OCI-LY1 (cell line): Measurements from ENCODE around the gene ZNF155.

Experiments
- H2AFZ ChIP-seq: fragments of 200-600 bp; sonication (generic), shearing (Covaris generic); 2 replicates; pipeline ENCODE4 v1.6.0; 2014; ENCODE audit warnings: antibody characterized with exemption, mild to moderate bottlenecking, low read length
- H3F3A ChIP-seq: fragments of 200-600 bp; sonication (generic), shearing (Covaris generic); 2 replicates; pipeline ENCODE4 v1.6.0; 2014; ENCODE audit warnings: mild to moderate bottlenecking, antibody characterized with exemption, low read length, moderate library complexity; ENCODE audit not compliant: insufficient read depth
- H3K27ac ChIP-seq: fragments of 200-600 bp; sonication (generic); 2 replicates; pipeline ENCODE4 v1.5.1; 2014; ENCODE audit warnings: low read length, mixed run types, mild to moderate bottlenecking, low read depth; ENCODE audit not compliant: poor library complexity, severe bottlenecking
- H3K27me3 ChIP-seq: fragments of 200-600 bp; sonication (generic); 2 replicates; pipeline ENCODE4 v1.6.0; 2014; ENCODE audit warnings: antibody characterized with exemption, mild to moderate bottlenecking, low read length, moderate library complexity; ENCODE audit not compliant: insufficient read depth
- H3K36me3 ChIP-seq: fragments of 200-600 bp; sonication (generic); 2 replicates; pipeline ENCODE4 v1.6.1; 2014; ENCODE audit warnings: mild to moderate bottlenecking, antibody characterized with exemption, low read length, moderate library complexity, mixed read lengths; ENCODE audit not compliant: insufficient read depth
- H3K4me1 ChIP-seq: fragments of 200-600 bp; sonication (generic); 2 replicates; pipeline ENCODE4 v1.5.1; 2014; ENCODE audit warnings: mild to moderate bottlenecking, low read length, moderate library complexity; ENCODE audit not compliant: insufficient read depth, severe bottlenecking
- H3K4me2 ChIP-seq: fragments of 200-600 bp; sonication (generic), shearing (Covaris generic); 2 replicates; pipeline ENCODE4 v1.6.1; 2014; ENCODE audit warnings: low read length
- H3K4me3 ChIP-seq: fragments of 200-600 bp; sonication (generic); 2 replicates; pipeline ENCODE4 v1.5.1; 2014; ENCODE audit warnings: low read length, low read depth, mild to moderate bottlenecking, mixed read lengths; ENCODE audit not compliant: poor library complexity, severe bottlenecking
- H3K79me2 ChIP-seq: fragments of 200-600 bp; shearing (Covaris generic); 2 replicates; pipeline ENCODE4 v1.6.1; 2016; ENCODE audit warnings: mixed run types, low read length, mixed read lengths; ENCODE audit not compliant: insufficient read depth
- H3K9ac ChIP-seq: fragments of 200-600 bp; sonication (generic), shearing (Covaris generic); 2 replicates; pipeline ENCODE4 v1.6.1; 2014; ENCODE audit warnings: mild to moderate bottlenecking, low read length, mixed read lengths
- H3K9me2 ChIP-seq: fragments of 200-600 bp; sonication (generic), shearing (Covaris generic); 2 replicates; pipeline ENCODE4 v1.6.1; 2014; ENCODE audit warnings: low read depth, mild to moderate bottlenecking, low read length, mixed read lengths
- H3K9me3 ChIP-seq: fragments of 200-600 bp; shearing (Covaris generic); 2 replicates; pipeline ENCODE4 v1.6.1; 2014; ENCODE audit warnings: low read length, mixed read lengths
- H4K20me1 ChIP-seq: fragments of 200-600 bp; sonication (generic), shearing (Covaris generic); 2 replicates; pipeline ENCODE4 v1.6.0; 2016; ENCODE audit warnings: mild to moderate bottlenecking, low read length; ENCODE audit not compliant: insufficient read depth
- EZH2 ChIP-seq: fragments of 200-600 bp; sonication (generic), shearing (Covaris generic); IDR thresholded peaks from 2 replicates; pipeline ENCODE4 v1.8.0; 2017; ENCODE audit warnings: borderline replicate concordance, mixed run types, mild to moderate bottlenecking, antibody characterized with exemption, low read length, moderate library complexity, mixed read lengths
- TF ChIP-seq, protein P1 (sequence below): fragments of 200-600 bp; sonication (generic), shearing (Covaris generic); IDR thresholded peaks from 2 replicates; pipeline ENCODE4 v1.5.1; 2017; ENCODE audit warnings: mild to moderate bottlenecking, antibody characterized with exemption, low read length, moderate library complexity, mixed read lengths

Gene ZNF155

GRCh38 chr19:44007473-44007872 lies 23.5 kb downstream of the ZNF155 start:
- Histone ChIP-seq H3K27ac (no peak overlapping the region), H3K9ac (no peak overlapping the region), H3K9me3 (peaks cover 21% of the 10 kb centered on the region; the same call in 1 of the 2 replicates), H3K27me3 (no peaks in the 10 kb centered on the region), H3K36me3 (peaks cover 46% of the 10 kb centered on the region), H3K79me2 (no peaks in the 10 kb centered on the region), H3K9me2 (no peaks in the 10 kb centered on the region; the same call in 1 of the 2 replicates), H4K20me1 (no peaks in the 10 kb centered on the region), H3K4me2 (no peak overlapping the region), H3K4me3 (no peak overlapping the region), H3K4me1 (peaks cover 7% of the 10 kb centered on the region), H2AFZ (no peak overlapping the region), H3F3A (no peaks in the 10 kb centered on the region)
- TF ChIP-seq, protein P1, sequence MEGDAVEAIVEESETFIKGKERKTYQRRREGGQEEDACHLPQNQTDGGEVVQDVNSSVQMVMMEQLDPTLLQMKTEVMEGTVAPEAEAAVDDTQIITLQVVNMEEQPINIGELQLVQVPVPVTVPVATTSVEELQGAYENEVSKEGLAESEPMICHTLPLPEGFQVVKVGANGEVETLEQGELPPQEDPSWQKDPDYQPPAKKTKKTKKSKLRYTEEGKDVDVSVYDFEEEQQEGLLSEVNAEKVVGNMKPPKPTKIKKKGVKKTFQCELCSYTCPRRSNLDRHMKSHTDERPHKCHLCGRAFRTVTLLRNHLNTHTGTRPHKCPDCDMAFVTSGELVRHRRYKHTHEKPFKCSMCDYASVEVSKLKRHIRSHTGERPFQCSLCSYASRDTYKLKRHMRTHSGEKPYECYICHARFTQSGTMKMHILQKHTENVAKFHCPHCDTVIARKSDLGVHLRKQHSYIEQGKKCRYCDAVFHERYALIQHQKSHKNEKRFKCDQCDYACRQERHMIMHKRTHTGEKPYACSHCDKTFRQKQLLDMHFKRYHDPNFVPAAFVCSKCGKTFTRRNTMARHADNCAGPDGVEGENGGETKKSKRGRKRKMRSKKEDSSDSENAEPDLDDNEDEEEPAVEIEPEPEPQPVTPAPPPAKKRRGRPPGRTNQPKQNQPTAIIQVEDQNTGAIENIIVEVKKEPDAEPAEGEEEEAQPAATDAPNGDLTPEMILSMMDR = no peak
- TF ChIP-seq EZH2 = no peak

DNA sequence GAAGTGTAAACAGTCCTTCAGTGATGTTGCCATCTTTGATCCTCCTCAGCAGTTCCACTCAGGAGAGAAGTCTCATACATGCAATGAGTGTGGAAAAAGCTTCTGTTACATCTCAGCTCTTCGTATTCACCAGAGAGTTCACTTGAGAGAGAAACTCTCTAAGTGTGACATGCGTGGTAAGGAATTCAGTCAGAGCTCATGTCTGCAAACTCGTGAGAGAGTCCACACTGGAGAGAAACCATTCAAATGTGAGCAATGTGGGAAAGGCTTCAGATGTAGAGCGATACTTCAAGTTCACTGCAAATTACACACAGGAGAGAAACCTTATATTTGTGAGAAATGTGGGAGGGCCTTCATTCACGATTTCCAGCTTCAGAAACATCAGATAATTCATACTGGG lies 26.5 kb downstream of the ZNF155 start:
- no peaks in the 10 kb centered on the region for H4K20me1 ChIP-seq

GRCh38 chr19:44019498-44019897 lies 35.5 kb downstream of the ZNF155 start:
- Histone ChIP-seq H3K79me2 (no peaks in the 10 kb centered on the region), H3K9me3 (peaks cover 4% of the 10 kb centered on the region; the same call in 1 of the 2 replicates), H3K27ac (no peak overlapping the region), H3K4me2 (no peak overlapping the region), H3K9me2 (no peaks in the 10 kb centered on the region), H3K4me1 (no peaks in the 10 kb centered on the region), H3F3A (no peaks in the 10 kb centered on the region), H3K27me3 (no peaks in the 10 kb centered on the region), H4K20me1 (no peaks in the 10 kb centered on the region), H2AFZ (no peak overlapping the region), H3K4me3 (no peak overlapping the region), H3K9ac (no peak overlapping the region), H3K36me3 (no peaks in the 10 kb centered on the region)
- TF ChIP-seq EZH2 = no peak
- TF ChIP-seq, protein P1 = no peak

More for the DNA sequence above, 26.5 kb downstream of the ZNF155 start:
- Histone ChIP-seq H2AFZ (no peak overlapping the region), H3K4me2 (no peak overlapping the region), H3K27ac (no peak overlapping the region), H3K4me1 (no peaks in the 10 kb centered on the region), H3K9ac (no peak overlapping the region), H3F3A (no peaks in the 10 kb centered on the region), H3K36me3 (peaks cover 46% of the 10 kb centered on the region), H3K4me3 (no peak overlapping the region), H3K9me3 (peaks cover 24% of the 10 kb centered on the region; the same call in 1 of the 2 replicates), H3K27me3 (no peaks in the 10 kb centered on the region), H3K9me2 (no peaks in the 10 kb centered on the region; the same call in 1 of the 2 replicates), H3K79me2 (no peaks in the 10 kb centered on the region)
- no peak for TF ChIP-seq EZH2
- TF ChIP-seq, protein P1 = no peak
